ENCODE data around the gene CCDC77.

Gene CCDC77

DNA sequence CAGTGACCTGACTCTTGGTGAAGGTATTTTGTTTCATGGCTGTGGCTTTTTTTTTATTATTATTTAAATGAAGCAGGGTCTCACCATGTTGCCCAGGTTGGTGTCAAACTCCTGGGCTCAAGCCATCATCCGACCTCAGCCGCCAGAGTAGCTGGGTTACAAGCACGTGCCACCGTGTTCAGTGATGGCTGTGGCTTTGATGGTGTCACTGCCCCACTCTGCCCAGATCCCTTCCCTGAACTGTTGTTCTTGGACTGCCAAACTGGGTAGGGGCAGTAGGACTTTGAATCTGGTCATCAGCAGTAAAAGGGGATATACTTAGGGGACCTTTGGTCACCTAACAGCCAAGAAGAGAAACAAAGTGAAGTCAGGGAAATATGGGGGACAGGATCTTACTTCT, 77.7 kb downstream of the CCDC77 start:
- Histone ChIP-seq H3K9me2 (replicated peaks; ENCODE audit: low read depth, low read length) (no peaks in the 10 kb centered on the region), H3F3A (ENCODE audit: low read depth) (no peaks in the 10 kb centered on the region), H3K9ac (ENCODE audit: low read depth, low read length, poor library complexity, severe bottlenecking) (no peak overlapping the region), H3K79me2 (ENCODE audit: insufficient read depth, low read length) (no peaks in the 10 kb centered on the region), H4K20me1 (ENCODE audit: insufficient read depth, low read length, poor library complexity, severe bottlenecking) (no peaks in the 10 kb centered on the region), H3K4me1 (ENCODE audit: insufficient read depth, low read length, poor library complexity, severe bottlenecking) (peaks cover 19% of the 10 kb centered on the region), H3K4me3 (ENCODE audit: low read length, poor library complexity, severe bottlenecking) (no peak overlapping the region), H3K36me3 (ENCODE audit: insufficient read depth, low read length) (no peaks in the 10 kb centered on the region), H3K9me3 (ENCODE audit: insufficient read depth, low read depth, low read length) (no peaks in the 10 kb centered on the region), H3K4me2 (ENCODE audit: low read depth, low read length, poor library complexity, severe bottlenecking) (no peak overlapping the region), H3K27me3 (ENCODE audit: insufficient read depth, low read length, poor library complexity, severe bottlenecking) (no peaks in the 10 kb centered on the region), H2AFZ (ENCODE audit: low read length) (no peak overlapping the region)
- TF ChIP-seq EZH2phosphoT487 (IDR thresholded peaks at IDR 0.05; ENCODE audit: borderline replicate concordance): no peak
- TF ChIP-seq, protein P1, sequence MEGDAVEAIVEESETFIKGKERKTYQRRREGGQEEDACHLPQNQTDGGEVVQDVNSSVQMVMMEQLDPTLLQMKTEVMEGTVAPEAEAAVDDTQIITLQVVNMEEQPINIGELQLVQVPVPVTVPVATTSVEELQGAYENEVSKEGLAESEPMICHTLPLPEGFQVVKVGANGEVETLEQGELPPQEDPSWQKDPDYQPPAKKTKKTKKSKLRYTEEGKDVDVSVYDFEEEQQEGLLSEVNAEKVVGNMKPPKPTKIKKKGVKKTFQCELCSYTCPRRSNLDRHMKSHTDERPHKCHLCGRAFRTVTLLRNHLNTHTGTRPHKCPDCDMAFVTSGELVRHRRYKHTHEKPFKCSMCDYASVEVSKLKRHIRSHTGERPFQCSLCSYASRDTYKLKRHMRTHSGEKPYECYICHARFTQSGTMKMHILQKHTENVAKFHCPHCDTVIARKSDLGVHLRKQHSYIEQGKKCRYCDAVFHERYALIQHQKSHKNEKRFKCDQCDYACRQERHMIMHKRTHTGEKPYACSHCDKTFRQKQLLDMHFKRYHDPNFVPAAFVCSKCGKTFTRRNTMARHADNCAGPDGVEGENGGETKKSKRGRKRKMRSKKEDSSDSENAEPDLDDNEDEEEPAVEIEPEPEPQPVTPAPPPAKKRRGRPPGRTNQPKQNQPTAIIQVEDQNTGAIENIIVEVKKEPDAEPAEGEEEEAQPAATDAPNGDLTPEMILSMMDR (conservative IDR thresholded peaks at IDR 0.05; ENCODE audit: low read length): no peak

DNA sequence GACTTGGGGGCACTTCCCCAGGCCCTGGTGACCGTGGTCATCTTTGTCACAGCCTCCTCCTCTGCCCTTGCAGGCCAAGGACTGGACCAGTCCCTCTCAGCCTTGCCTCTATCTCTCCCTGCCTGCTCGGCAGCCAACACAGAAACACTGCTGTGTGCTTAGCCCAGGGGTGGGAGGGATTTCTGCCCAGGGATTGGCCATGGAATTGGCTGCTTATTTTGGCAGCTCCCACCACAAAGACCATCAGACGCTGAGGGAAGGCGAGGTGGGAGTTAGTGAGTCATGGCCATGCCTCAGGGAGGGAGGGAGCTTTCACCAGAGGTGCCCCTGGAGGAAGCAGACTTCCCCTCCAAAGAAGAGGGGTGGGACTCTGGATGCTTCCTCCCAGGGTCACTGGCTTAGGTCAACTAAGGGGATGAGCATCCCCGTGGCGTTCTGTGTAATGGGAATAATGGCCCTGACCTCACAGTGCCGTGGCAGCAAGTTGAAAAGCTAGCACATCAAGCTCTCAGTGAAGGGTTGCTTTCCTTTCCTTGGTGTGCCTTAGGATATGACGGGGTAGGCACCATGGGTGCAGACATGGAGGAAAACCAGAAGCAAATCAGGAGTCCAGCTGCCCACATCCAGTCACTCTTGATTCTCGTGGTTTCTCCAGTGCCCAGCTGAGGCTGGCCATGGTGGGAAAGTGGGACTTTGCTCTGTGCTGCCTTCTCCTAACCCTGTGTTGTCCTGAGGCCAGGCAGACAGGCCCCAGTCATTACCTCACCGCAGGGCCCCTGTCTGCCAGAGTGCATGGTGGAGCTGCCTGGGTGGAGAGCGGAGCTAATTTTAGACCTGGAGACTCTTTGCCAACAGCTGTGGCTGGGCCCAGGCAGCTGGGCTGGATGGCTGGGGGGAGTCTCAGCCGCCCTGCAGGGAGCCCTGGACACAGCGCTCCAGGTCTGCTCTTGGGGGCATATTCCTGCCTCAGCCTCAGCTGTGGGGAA, 79.7 kb downstream of the CCDC77 start:
- peaks cover 19% of the 10 kb centered on the region for H3K4me1 ChIP-seq (ENCODE audit: insufficient read depth, low read length, poor library complexity, severe bottlenecking)
- no peaks in the 10 kb centered on the region for H3K9me2 ChIP-seq (replicated peaks; ENCODE audit: low read depth, low read length)
- H3K36me3 ChIP-seq (ENCODE audit: insufficient read depth, low read length): no peaks in the 10 kb centered on the region
- H3K9ac ChIP-seq (ENCODE audit: low read depth, low read length, poor library complexity, severe bottlenecking): no peak overlapping the region
- H3K27me3 ChIP-seq (ENCODE audit: insufficient read depth, low read length, poor library complexity, severe bottlenecking): no peaks in the 10 kb centered on the region
- no peak overlapping the region for H3K4me3 ChIP-seq (ENCODE audit: low read length, poor library complexity, severe bottlenecking)
- no peaks in the 10 kb centered on the region for H4K20me1 ChIP-seq (ENCODE audit: insufficient read depth, low read length, poor library complexity, severe bottlenecking)
- no peaks in the 10 kb centered on the region for H3K9me3 ChIP-seq (ENCODE audit: insufficient read depth, low read depth, low read length)
- H3K79me2 ChIP-seq (ENCODE audit: insufficient read depth, low read length): no peaks in the 10 kb centered on the region
- H2AFZ ChIP-seq (ENCODE audit: low read length): no peak overlapping the region
- H3K4me2 ChIP-seq (ENCODE audit: low read depth, low read length, poor library complexity, severe bottlenecking): peak overlapping the region; percentile 21
- TF ChIP-seq, protein P1 (conservative IDR thresholded peaks at IDR 0.05; ENCODE audit: low read length): no peak
- TF ChIP-seq EZH2phosphoT487 (IDR thresholded peaks at IDR 0.05; ENCODE audit: borderline replicate concordance): no peak
- H3F3A ChIP-seq (ENCODE audit: low read depth): no peaks in the 10 kb centered on the region

DNA sequence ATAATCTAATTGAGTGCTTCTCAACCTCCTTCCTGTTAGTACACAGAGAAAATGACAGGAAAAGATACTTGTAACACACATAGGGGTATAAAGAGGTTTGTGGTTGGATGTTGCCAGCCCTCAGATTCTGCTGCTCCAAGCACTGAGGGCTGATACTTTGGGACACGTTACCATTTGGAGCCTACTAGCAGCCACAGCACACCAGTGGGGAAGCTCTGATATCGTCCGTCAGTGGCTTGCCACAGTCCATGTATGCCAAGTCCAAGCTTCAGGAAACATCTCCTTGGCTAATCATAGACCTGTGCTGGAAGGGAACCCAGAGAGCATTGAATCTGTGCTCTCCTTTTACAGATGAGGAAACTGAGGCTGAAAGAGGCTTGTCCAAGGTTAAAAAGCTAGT, 80.6 kb downstream of the CCDC77 start:
- Histone ChIP-seq H3K4me3 (ENCODE audit: low read length, poor library complexity, severe bottlenecking) (no peak overlapping the region), H3F3A (ENCODE audit: low read depth) (no peaks in the 10 kb centered on the region), H4K20me1 (ENCODE audit: insufficient read depth, low read length, poor library complexity, severe bottlenecking) (no peaks in the 10 kb centered on the region), H2AFZ (ENCODE audit: low read length) (no peak overlapping the region), H3K9me3 (ENCODE audit: insufficient read depth, low read depth, low read length) (no peaks in the 10 kb centered on the region), H3K36me3 (ENCODE audit: insufficient read depth, low read length) (no peaks in the 10 kb centered on the region), H3K27me3 (ENCODE audit: insufficient read depth, low read length, poor library complexity, severe bottlenecking) (no peaks in the 10 kb centered on the region), H3K79me2 (ENCODE audit: insufficient read depth, low read length) (no peaks in the 10 kb centered on the region), H3K9me2 (replicated peaks; ENCODE audit: low read depth, low read length) (no peaks in the 10 kb centered on the region), H3K4me2 (ENCODE audit: low read depth, low read length, poor library complexity, severe bottlenecking) (peak overlapping the region; percentile 21), H3K9ac (ENCODE audit: low read depth, low read length, poor library complexity, severe bottlenecking) (no peak overlapping the region), H3K4me1 (ENCODE audit: insufficient read depth, low read length, poor library complexity, severe bottlenecking) (peaks cover 19% of the 10 kb centered on the region)
- TF ChIP-seq, protein P1 (conservative IDR thresholded peaks at IDR 0.05; ENCODE audit: low read length): no peak
- no peak for TF ChIP-seq EZH2phosphoT487 (IDR thresholded peaks at IDR 0.05; ENCODE audit: borderline replicate concordance)
